Liver (tissue), 9 donors: ENCODE measurements around the gene SLC16A9. TPM values are rescaled to one million over a fixed set of nuclear protein-coding genes. Genes with fewer than 3 reads are reported as not detected.

Source experiments
- DNase-seq: peaks from one replicate; pipeline ENCODE4 v3.0.0-alpha.2; 2017; ENCODE audit warnings: low spot score
- H3K27ac ChIP-seq, 2 donors: one replicate each; pipeline ENCODE4 v1.7.0; 2013; ENCODE audit warnings: inconsistent platforms in 2 of 2, low read length in 2 of 2, control low read depth in 1 of 2, low read depth in 1 of 2, mild to moderate bottlenecking in 1 of 2
- H3K27me3 ChIP-seq, 4 donors: one replicate each; pipeline versions ENCODE4 v1.6.1 to v1.7.0; 2013; ENCODE audit warnings: low read length in 3 of 4, inconsistent platforms in 1 of 4, mild to moderate bottlenecking in 1 of 4, moderate library complexity in 1 of 4; ENCODE audit not compliant: control insufficient read depth in 4 of 4, insufficient read depth in 4 of 4
- H3K36me3 ChIP-seq, 4 donors: one replicate each; pipeline versions ENCODE4 v1.6.1 to v1.7.0; 2013; ENCODE audit warnings: low read length in 3 of 4, mild to moderate bottlenecking in 3 of 4, low read depth in 1 of 4, moderate library complexity in 1 of 4; ENCODE audit not compliant: control insufficient read depth in 4 of 4, insufficient read depth in 3 of 4
- H3K4me1 ChIP-seq, 4 donors: one replicate each; pipeline versions ENCODE4 v1.6.1 to v1.7.0; 2013; ENCODE audit warnings: low read length in 3 of 4, mild to moderate bottlenecking in 3 of 4, moderate library complexity in 1 of 4; ENCODE audit not compliant: control insufficient read depth in 4 of 4, insufficient read depth in 4 of 4
- H3K4me3 ChIP-seq, 3 donors: one replicate each; pipeline versions ENCODE4 v1.6.1 to v1.7.0; 2013; ENCODE audit warnings: low read length in 3 of 3, control low read depth in 1 of 3, low read depth in 1 of 3, mild to moderate bottlenecking in 1 of 3
- H3K9ac ChIP-seq, 2 donors: one replicate each; pipeline ENCODE4 v1.7.0; 2013; ENCODE audit warnings: low read length in 2 of 2, mild to moderate bottlenecking in 2 of 2, moderate library complexity in 2 of 2, control low read depth in 1 of 2, low read depth in 1 of 2
- H3K9me3 ChIP-seq, 4 donors: one replicate each; pipeline versions ENCODE4 v1.6.1 to v1.7.0; 2013; ENCODE audit warnings: low read length in 3 of 4; ENCODE audit not compliant: control insufficient read depth in 4 of 4
- EGR1 ChIP-seq, 2 donors: IDR thresholded peaks; 2 replicates each; pipeline ENCODE4 v1.6.1; 2016 to 2018; ENCODE audit warnings: antibody characterized with exemption in 2 of 2, low read depth in 2 of 2
- FOXA1 ChIP-seq: IDR thresholded peaks from 2 replicates; pipeline ENCODE4 v1.6.1; 2016; ENCODE audit warnings: antibody characterized with exemption
- FOXA2 ChIP-seq: IDR thresholded peaks from 2 replicates; pipeline ENCODE4 v1.6.1; 2016; ENCODE audit warnings: antibody characterized with exemption
- GABPA ChIP-seq, 2 donors: IDR thresholded peaks in 1 of 2; conservative IDR thresholded peaks in 1 of 2; 2 replicates each; pipeline ENCODE4 v1.6.1; 2016; ENCODE audit warnings: antibody characterized with exemption in 2 of 2, mild to moderate bottlenecking in 1 of 2, moderate library complexity in 1 of 2
- HNF4A ChIP-seq, 2 donors: conservative IDR thresholded peaks; 2 replicates each; pipeline ENCODE4 v1.6.1; 2016; ENCODE audit warnings: antibody characterized with exemption in 2 of 2, mild to moderate bottlenecking in 2 of 2
- HNF4G ChIP-seq: IDR thresholded peaks from 2 replicates; pipeline ENCODE4 v1.6.1; 2016; ENCODE audit warnings: antibody characterized with exemption
- JUND ChIP-seq, 2 donors: IDR thresholded peaks; 2 replicates each; pipeline ENCODE4 v1.6.1; 2016; ENCODE audit warnings: antibody characterized with exemption in 2 of 2
- NR2F2 ChIP-seq: IDR thresholded peaks from 2 replicates; pipeline ENCODE4 v1.6.1; 2016; ENCODE audit warnings: antibody characterized with exemption
- RAD21 ChIP-seq, 2 donors: IDR thresholded peaks; 2 replicates each; pipeline ENCODE4 v1.6.1; 2016; ENCODE audit warnings: antibody characterized with exemption in 2 of 2, mild to moderate bottlenecking in 2 of 2
- RXRA ChIP-seq, 2 donors: IDR thresholded peaks; 2 replicates each; pipeline ENCODE4 v1.6.1; 2017 to 2018; ENCODE audit warnings: antibody characterized with exemption in 2 of 2, mild to moderate bottlenecking in 1 of 2
- SP1 ChIP-seq: IDR thresholded peaks from 2 replicates; pipeline ENCODE4 v1.6.1; 2018; ENCODE audit warnings: antibody characterized with exemption, mild to moderate bottlenecking
- TAF1 ChIP-seq: conservative IDR thresholded peaks from 2 replicates; pipeline ENCODE4 v1.6.1; 2016; ENCODE audit warnings: antibody characterized with exemption, mild to moderate bottlenecking
- YY1 ChIP-seq: IDR thresholded peaks from 2 replicates; pipeline ENCODE4 v1.6.1; 2016; ENCODE audit warnings: antibody characterized with exemption, mild to moderate bottlenecking
- WGBS: extraction: QIAGEN DNeasy Blood & Tissue Kit; methylation state at CpG from one replicate; pipeline ENCODE4 v1.1.7; 2013; 5-methylcytosine and 5-hydroxymethylcytosine counted together
- polyA plus RNA-seq, 2 donors: library from polyadenylated mRNA; stranded (reverse) in 1 of 2; unstranded in 1 of 2; fragments of 200-250 nt in 1 of 2; fragments of >200 nt in 1 of 2; fragmentation: Nextera tagmentation in 1 of 2; extraction: Ambion mirVana in 1 of 2; gene quantifications; one replicate each; pipeline versions ENCODE4 v1.2.1 to v1.2.3, GENCODE V29; 2013 to 2015
- total RNA-seq, 2 donors: library from RNA; depleted of rRNA; stranded (reverse); fragments of >200 nt; gene quantifications; one replicate each; pipeline ENCODE4 v1.2.3, GENCODE V29; 2014
- TF ChIP-seq, protein P1 (sequence below): IDR thresholded peaks from 2 replicates; pipeline ENCODE4 v1.6.1; 2016; ENCODE audit warnings: antibody characterized with exemption
- TF ChIP-seq, protein P2 (sequence below): IDR thresholded peaks from 2 replicates; pipeline ENCODE4 v1.6.1; 2016; ENCODE audit warnings: antibody characterized with exemption
- TF ChIP-seq, protein P3 (sequence below): IDR thresholded peaks from 2 replicates; pipeline ENCODE4 v1.6.1; 2016; ENCODE audit warnings: antibody characterized with exemption
- donor health status: healthy.
- donor health status: healthy.
- donor health status: healthy.
- donor health status: healthy.
- donor health status: healthy.

SLC16A9 gene
- total and polyA plus RNA-seq, 4 donors = 0.18 to 9.3 (median 0.59) TPM

DNA sequence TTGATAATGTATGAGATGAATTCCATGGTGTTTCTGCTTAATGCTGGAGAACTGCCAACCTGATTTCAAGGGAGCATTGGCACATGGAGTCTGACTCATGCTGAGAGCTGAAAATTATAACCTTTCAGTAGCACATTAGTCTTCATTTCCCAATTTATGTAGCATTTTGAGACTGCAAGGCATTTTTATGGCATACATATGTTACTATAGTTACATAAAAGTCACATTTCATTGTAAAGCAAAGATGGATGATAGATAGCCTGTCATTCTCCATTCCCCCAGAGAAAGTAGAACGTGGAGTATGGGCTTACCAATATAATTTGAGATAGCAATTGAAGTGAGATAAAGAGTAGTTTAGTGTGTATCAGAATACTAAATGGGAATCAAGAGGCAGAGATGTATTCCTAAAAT lies 103.1 kb downstream of the SLC16A9 start:
- H3K27ac ChIP-seq = no peak overlapping the region
- H3K36me3 ChIP-seq = no peaks in the 10 kb centered on the region
- H3K4me1 ChIP-seq = peaks cover 0 to 3% (median 0%) of the 10 kb centered on the region in 4 donors
- H3K9me3 ChIP-seq = no peaks in the 10 kb centered on the region
- 77% methylated on average over 1 of the region's 1 CpG for WGBS
- no peak for DNase-seq
- no peaks in the 10 kb centered on the region for H3K27me3 ChIP-seq
- no peak for TF ChIP-seq YY1
- TF ChIP-seq RAD21 (IDR thresholded peaks at IDR 0.05) = no peak
- TF ChIP-seq TAF1 = no peak
- TF ChIP-seq NR2F2 = no peak
- TF ChIP-seq RXRA (IDR thresholded peaks at IDR 0.05) = no peak
- no peak for TF ChIP-seq GABPA (IDR thresholded peaks at IDR 0.05 in 1 of 2, conservative IDR thresholded peaks at IDR 0.05 in 1 of 2)
- TF ChIP-seq HNF4G = no peak
- TF ChIP-seq, protein P1, sequence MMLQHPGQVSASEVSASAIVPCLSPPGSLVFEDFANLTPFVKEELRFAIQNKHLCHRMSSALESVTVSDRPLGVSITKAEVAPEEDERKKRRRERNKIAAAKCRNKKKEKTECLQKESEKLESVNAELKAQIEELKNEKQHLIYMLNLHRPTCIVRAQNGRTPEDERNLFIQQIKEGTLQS = no peak
- TF ChIP-seq HNF4A (conservative IDR thresholded peaks at IDR 0.05) = no peak
- no peak for TF ChIP-seq FOXA1
- no peak for TF ChIP-seq FOXA2
- TF ChIP-seq, protein P2, sequence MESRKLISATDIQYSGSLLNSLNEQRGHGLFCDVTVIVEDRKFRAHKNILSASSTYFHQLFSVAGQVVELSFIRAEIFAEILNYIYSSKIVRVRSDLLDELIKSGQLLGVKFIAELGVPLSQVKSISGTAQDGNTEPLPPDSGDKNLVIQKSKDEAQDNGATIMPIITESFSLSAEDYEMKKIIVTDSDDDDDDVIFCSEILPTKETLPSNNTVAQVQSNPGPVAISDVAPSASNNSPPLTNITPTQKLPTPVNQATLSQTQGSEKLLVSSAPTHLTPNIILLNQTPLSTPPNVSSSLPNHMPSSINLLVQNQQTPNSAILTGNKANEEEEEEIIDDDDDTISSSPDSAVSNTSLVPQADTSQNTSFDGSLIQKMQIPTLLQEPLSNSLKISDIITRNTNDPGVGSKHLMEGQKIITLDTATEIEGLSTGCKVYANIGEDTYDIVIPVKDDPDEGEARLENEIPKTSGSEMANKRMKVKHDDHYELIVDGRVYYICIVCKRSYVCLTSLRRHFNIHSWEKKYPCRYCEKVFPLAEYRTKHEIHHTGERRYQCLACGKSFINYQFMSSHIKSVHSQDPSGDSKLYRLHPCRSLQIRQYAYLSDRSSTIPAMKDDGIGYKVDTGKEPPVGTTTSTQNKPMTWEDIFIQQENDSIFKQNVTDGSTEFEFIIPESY = no peak
- H3K4me3 ChIP-seq = no peak overlapping the region
- no peak overlapping the region for H3K9ac ChIP-seq

DNA sequence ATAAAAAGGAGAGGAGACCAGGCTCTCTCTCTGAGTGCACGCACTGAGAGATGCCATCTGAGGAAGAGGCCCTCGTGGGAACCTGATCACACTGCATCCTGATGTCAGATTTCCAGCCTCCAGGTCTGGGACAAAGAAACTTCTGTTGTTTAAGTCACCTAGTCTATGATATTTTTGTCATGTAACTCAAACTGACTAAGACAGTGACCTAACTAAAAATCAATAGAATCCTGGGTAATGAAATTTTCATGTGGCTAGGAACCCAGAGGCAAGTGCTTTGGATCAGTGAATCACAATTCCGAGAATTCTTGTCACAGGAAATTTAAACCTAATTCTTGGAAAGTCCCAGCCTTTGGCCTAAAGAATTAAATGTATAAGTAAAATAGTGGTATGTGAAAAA lies 107.7 kb downstream of the SLC16A9 start:
- H3K9me3 ChIP-seq = no peaks in the 10 kb centered on the region
- DNase-seq = no peak
- H3K4me3 ChIP-seq = no peak overlapping the region
- no peak overlapping the region for H3K9ac ChIP-seq
- H3K36me3 ChIP-seq = no peaks in the 10 kb centered on the region
- H3K27me3 ChIP-seq = no peaks in the 10 kb centered on the region
- H3K27ac ChIP-seq = no peak overlapping the region
- H3K4me1 ChIP-seq = no peaks in the 10 kb centered on the region
- 92% methylated on average over 3 of the region's 3 CpGs for WGBS
- TF ChIP-seq HNF4A (conservative IDR thresholded peaks at IDR 0.05) (no peak), SP1 (no peak), FOXA2 (no peak), EGR1 (IDR thresholded peaks at IDR 0.05; ENCODE audit: low read depth in 2 of 2) (no peak), YY1 (no peak), GABPA (IDR thresholded peaks at IDR 0.05 in 1 of 2, conservative IDR thresholded peaks at IDR 0.05 in 1 of 2) (no peak), RAD21 (IDR thresholded peaks at IDR 0.05) (no peak), HNF4G (no peak), JUND (IDR thresholded peaks at IDR 0.05) (no peak)
- TF ChIP-seq, protein P3, sequence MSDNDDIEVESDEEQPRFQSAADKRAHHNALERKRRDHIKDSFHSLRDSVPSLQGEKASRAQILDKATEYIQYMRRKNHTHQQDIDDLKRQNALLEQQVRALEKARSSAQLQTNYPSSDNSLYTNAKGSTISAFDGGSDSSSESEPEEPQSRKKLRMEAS = no peak
- TF ChIP-seq, protein P1 = no peak
- TF ChIP-seq, protein P2 = no peak

Other genes with a start within 250 kb of the SLC16A9 start
- gene MRLN, start 43.6 kb upstream of the SLC16A9 start, total RNA-seq = not detected
- gene MRLN, start 43.6 kb upstream of the SLC16A9 start, polyA plus RNA-seq = not detected
- gene CCDC6, start 196.7 kb upstream of the SLC16A9 start, total RNA-seq = 10 to 100 TPM; 12.4 to 14.3 TPM
- 1 to 10 TPM; 4.7 to 5.3 TPM for gene CCDC6, start 196.7 kb upstream of the SLC16A9 start, polyA plus RNA-seq